Measurements from ENCODE around the gene SIK2.

GRCh38 chr11:111585371-111585770, 16.9 kb upstream of the SIK2 start:
- no peak for TF ChIP-seq POLR2A (IDR thresholded peaks at IDR 0.05; ENCODE audit: low read depth, low read length)
- no peak for TF ChIP-seq POLR2AphosphoS5 (IDR thresholded peaks at IDR 0.05; ENCODE audit: insufficient read depth, low read depth, low read length)
- no peak for TF ChIP-seq CTCF (IDR thresholded peaks at IDR 0.05; ENCODE audit: extremely low read depth in 1 of 2, insufficient read depth in 1 of 2, low read depth in 1 of 2, low read length in 2 of 2)
- no peak for TF ChIP-seq MAX (IDR thresholded peaks at IDR 0.05; ENCODE audit: insufficient read depth, insufficient read length)
- no peak for TF ChIP-seq EZH2 (IDR thresholded peaks at IDR 0.05; ENCODE audit: borderline replicate concordance, low read depth, low read length, severe bottlenecking)
- TF ChIP-seq FOS (IDR thresholded peaks at IDR 0.05; ENCODE audit: borderline replicate concordance, insufficient read depth, low read length) = no peak
